Fibroblast of skin of left quadriceps (primary cell): ENCODE results near the gene KPNA1.
A peak's percentile ranks its signal among the peaks of the same experiment; 100 is the strongest.
"Not testable (repeated sequence)": the region's sequence is repeated elsewhere in the genome, so short reads cannot be mapped to it uniquely, and the experiment has no call there.

Experiments used
- DNase-seq, 2 experiments: peaks; one replicate each; pipeline ENCODE4 v3.0.0-alpha.2; 2013; ENCODE audit warnings: low read depth in 2 of 2

Gene KPNA1

DNA sequence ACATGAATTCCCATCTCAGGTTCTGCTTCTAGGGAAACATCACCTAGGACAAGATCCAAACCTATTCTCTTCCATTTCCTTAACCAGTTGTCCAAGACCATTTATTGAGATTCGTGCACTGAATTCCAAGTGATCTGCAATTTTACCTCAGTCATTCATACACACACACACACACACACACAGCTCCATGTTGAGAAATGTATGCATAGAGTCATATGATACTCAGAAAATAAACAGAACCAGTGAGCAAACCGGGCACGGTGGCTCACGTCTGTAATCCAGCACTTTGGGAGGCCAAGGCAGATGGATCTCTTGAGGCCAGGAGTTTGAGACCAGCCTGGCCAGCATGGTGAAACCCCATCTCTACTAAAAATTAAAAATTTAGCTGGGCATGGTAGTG lies 6.1 kb upstream of the KPNA1 start:
- DNase-seq: no peak

- DNase-seq: no peak
Measured at GRCh38 chr3:122519693-122520092, 5.0 kb upstream of the KPNA1 start.

GRCh38 chr3:122516846-122517360 lies 2.2 kb upstream of the KPNA1 start:
- DNase-seq: no peak

- DNase-seq: no peak
Measured at GRCh38 chr3:122515870-122516269, 1.1 kb upstream of the KPNA1 start.

DNA sequence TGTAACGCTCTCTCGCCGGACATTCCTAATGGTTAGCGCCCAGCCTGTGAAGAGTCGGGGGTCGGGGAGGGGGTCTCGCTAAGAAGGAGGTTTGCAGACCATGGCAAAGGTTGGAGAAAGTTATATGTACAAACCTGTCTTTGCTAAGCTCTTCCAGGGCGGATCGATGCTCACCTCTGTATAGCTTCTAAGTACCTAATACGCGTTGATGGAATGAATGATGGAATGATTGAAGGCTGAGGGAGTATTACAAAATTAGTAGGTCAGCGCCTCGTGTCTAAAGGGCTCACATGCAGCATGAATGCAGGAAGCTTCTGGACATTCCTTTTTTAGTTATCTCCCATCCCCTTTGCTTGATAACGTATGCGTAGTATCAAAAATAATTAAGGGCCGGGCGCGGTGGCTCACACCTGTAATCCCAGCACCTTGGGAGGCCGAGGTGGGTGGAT lies 305 bp upstream of the KPNA1 start:
- no peak for DNase-seq

DNA sequence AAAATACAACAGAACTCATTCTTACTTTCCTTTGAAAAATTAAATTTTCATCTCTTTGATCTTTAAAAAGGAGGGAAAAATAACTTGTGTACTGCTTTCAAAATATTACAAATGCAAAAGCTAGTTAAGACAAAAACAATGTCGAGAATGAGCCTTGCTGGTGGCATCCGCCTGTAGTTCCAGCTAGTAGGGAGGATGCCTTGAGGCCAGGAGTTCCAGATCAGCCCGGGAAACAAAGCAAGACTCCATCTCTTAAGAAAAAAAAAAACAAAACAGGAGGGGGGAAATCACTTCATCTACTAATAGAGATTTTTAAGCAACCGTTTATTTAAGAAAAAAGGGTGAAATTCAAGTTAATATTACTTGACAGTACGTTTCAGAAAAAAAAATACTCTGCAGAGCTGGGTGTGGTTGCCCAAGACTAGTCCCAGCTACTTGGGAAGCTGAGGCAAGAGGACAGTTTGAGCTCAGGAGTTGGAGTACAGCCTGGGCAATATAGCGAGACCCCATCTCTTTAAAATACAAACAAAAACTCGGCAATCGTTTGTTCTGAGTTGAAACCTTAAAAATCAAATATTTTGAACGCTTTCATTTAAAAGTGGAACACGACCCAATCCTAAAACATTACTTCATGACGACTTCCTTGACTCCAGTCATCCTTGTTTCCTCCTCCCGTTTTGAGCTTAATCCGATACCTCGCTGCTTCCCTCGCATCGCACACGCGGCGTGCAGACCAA lies 1.2 kb downstream of the KPNA1 start:
- DNase-seq: peak in 1 of 2 experiments; percentile 41

- no peak for DNase-seq
Measured at GRCh38 chr3:122512284-122512683, 2.5 kb downstream of the KPNA1 start.

DNA sequence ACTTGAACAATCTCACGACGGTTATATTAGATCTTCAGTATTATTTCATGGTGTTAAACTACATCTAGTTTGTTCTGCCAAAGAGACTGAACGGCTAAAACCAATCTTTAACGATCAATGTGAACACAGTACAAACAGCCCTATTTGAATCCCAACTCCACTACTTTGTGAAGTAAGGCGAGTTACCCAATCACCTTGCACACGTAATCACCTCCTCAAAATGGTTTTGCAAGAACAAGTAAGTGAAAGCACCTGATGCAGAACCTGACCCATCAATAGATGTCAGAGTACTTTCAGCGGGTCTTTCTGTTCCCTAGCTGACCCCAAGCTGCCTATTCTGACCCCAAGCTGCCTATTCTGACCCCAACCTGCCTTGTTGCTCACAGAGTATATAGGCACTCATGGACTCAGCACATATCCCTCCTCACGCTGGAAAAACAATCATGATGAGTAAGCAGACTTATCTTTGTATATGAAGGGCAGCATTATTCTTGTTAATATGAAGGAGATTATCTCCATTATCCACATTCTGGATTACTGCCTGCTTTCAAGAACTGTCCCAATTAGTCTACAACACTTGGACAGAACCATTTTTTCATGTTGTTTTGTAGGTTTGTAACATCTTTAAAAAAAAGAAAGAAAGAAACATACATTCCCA lies 3.7 kb downstream of the KPNA1 start:
- no peak for DNase-seq

- DNase-seq: not testable (repeated sequence)
Measured at GRCh38 chr3:122508944-122509343, 5.8 kb downstream of the KPNA1 start.

- DNase-seq: no peak
Measured at GRCh38 chr3:122508135-122508914, 6.4 kb downstream of the KPNA1 start.

- DNase-seq: no peak
Measured at GRCh38 chr3:122506450-122506849, 8.3 kb downstream of the KPNA1 start.

GRCh38 chr3:122505676-122506075 lies 9.1 kb downstream of the KPNA1 start:
- no peak for DNase-seq

GRCh38 chr3:122502941-122503340 lies 11.8 kb downstream of the KPNA1 start:
- DNase-seq: no peak

GRCh38 chr3:122502139-122502538 lies 12.6 kb downstream of the KPNA1 start:
- no peak for DNase-seq

- not testable (repeated sequence) for DNase-seq
Measured at GRCh38 chr3:122500964-122501363, 13.8 kb downstream of the KPNA1 start.

- no peak for DNase-seq
Measured at GRCh38 chr3:122498152-122498551, 16.6 kb downstream of the KPNA1 start.

DNA sequence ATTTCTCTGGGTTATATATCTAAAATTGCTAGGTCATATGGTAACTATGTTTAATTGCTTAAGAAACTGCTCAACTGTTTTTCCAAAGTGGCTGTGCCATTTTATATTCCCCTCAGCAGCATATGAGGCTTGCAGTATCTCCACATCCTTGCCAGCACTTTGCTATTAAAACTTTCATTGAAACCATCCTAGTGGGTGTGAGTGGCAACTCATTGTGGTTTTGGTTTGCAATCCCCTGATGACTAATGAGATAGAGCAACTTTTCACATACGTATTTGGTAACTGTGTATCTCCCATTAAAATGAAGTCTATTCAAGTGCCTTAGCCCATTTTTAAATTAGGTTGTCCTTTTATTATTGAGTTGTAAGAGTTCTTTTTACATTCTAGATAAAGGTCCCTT lies 17.3 kb downstream of the KPNA1 start:
- DNase-seq: peak; percentile 79 to 81

DNA sequence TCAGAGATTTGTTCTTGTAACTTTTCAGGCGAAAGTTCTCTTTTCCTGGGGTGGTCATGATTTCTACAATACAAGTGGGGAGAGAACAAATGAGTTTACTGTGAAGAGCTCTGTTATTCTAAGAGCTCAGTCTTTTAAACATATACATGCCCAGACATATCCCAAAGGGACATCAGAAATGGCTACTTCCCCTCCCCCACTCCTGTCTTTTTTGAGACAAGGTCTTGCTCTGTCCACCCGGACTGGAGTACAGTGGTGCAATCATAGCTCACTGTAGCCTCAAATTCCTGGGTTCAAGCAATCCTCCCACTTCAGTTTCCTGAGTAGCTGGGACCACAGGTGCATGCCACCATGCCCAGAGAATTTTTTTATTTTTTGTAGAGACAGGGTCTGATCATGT lies 18.2 kb downstream of the KPNA1 start:
- DNase-seq: no peak

- DNase-seq: peak; percentile 76 to 77
Measured at GRCh38 chr3:122493296-122493695, 21.4 kb downstream of the KPNA1 start.

GRCh38 chr3:122488262-122488973 lies 26.3 kb downstream of the KPNA1 start:
- no peak for DNase-seq

GRCh38 chr3:122484985-122485384 lies 29.8 kb downstream of the KPNA1 start:
- DNase-seq: no peak

GRCh38 chr3:122481390-122481789 lies 33.3 kb downstream of the KPNA1 start:
- DNase-seq: no peak
